Measurements from ENCODE around the gene TEX35.

The TEX35 gene

DNA sequence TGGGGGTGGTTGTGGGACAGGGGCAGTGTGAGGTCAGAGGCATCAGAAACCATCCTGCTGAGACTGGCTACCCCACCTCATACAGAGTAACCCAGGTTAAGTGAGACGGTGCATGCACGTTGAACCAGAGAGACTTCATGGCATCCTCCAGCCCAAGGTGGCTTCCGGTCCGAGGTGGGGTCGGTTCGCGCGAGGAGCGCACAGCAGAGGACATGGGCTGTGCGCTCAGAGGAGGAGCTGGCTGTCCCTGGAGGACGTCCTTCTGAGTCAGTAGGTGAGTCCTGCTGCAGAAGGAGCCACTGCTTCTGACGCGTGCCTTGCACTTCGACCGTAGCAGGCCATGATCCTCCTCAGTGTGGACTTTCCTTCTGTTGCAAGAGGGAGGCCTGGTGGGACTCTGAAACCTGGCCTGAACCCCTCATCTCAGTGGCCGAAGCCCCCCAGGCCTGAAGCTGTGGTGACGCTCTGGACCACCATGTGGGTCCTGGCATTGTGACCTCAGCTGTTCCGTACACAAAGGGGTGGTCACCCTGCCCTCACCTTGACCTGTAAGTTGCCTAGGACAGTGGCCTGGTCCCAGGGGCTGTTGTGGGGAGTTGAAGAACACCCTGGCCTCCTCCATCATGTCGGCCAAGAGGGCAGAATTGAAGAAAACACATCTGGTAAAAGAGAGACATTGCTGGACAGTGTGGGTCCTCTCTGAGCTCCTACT, at the start of gene TEX35:
TEX35 (plus strand) TSS at position 544 of the 712 bp plus-strand sequence; CDS start at position 624, 80 bp downstream.
- no peaks in the 10 kb centered on the region for H3K36me3 Mint-ChIP-seq (ENCODE audit: low read depth)
- no peak within 1 kb of the TSS for H3K27ac Mint-ChIP-seq
- no peaks in the 10 kb centered on the region for H3K4me1 Mint-ChIP-seq (ENCODE audit: low read depth)
- no peaks in the 10 kb centered on the region for H3K27me3 Mint-ChIP-seq
- no peaks in the 10 kb centered on the region for H3K9me3 Mint-ChIP-seq
- no peak within 1 kb of the TSS for H3K4me3 Mint-ChIP-seq
- intact Hi-C loops (cut with micrococcal nuclease), result no loop called here

DNA sequence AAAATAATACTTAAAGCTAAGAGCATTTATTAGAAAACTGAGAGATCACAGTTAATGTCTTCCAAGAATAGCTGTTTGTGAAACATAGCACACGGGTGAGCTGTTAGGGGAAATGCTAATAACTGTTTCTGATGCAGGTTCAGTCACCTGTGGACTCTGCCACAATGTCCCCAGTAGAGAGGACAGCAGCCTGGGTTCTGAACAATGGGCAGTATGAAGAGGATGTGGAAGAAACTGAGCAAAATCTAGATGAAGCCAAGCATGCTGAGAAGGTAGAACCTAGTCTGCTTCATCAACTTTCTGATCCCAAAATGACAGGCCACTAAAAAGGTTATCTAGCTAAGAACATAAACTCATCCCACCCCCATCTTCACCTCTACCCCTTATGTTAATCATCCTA, 48.8 kb upstream of the TEX35 start:
- Mint-ChIP-seq H3K4me1 (ENCODE audit: low read depth) (no peaks in the 10 kb centered on the region), H3K27me3 (no peaks in the 10 kb centered on the region), H3K36me3 (ENCODE audit: low read depth) (peaks cover 56% of the 10 kb centered on the region), H3K27ac (no peak overlapping the region), H3K9me3 (no peaks in the 10 kb centered on the region), H3K4me3 (no peak overlapping the region)
- intact Hi-C loops (cut with micrococcal nuclease), result no loop called here

DNA sequence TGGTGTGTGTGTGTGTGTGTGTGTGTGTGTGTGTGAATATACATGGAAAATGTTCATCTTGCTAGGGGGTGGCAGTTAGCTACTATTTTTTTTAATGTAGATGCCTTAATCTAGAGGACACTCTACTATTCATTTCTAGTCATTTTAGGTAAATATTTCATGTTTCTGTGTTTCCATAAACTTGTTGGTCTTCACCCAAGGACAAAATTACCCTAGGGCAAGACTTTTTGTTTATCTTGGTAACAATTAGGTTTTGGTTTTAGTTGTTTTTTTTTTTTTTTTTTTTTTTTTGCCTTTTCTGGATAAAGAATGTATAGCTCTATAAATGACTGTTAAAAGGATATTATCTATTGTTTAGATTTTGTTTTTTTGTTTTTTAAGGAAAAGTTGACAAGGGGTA, 48.3 kb upstream of the TEX35 start:
- no peaks in the 10 kb centered on the region for H3K27me3 Mint-ChIP-seq
- H3K27ac Mint-ChIP-seq, result no peak overlapping the region
- H3K9me3 Mint-ChIP-seq, result no peaks in the 10 kb centered on the region
- no peak overlapping the region for H3K4me3 Mint-ChIP-seq
- H3K36me3 Mint-ChIP-seq (ENCODE audit: low read depth), result peaks cover 60% of the 10 kb centered on the region
- intact Hi-C loops (cut with micrococcal nuclease), result no loop called here
- H3K4me1 Mint-ChIP-seq (ENCODE audit: low read depth), result no peaks in the 10 kb centered on the region

DNA sequence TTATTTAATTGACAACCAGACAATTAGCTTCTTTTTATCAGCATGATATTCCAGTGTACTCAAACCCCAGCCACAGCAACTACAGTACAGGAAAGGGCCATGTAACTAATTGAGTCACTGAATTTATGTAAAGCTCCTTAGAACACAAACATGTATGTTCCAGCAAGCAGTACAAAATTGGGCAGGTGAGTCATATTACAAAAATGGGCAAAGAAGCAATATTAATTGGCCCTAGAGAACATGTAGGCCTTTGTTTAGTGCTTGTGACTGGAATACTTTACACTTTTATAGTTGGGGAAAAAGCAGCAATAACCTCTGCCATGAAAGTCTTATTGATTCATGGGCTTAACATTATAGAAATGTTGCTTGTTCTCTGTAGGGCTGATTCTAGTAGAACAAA, 47.9 kb upstream of the TEX35 start:
- no peaks in the 10 kb centered on the region for H3K4me1 Mint-ChIP-seq (ENCODE audit: low read depth)
- H3K36me3 Mint-ChIP-seq (ENCODE audit: low read depth), result peaks cover 61% of the 10 kb centered on the region
- no peak overlapping the region for H3K27ac Mint-ChIP-seq
- H3K9me3 Mint-ChIP-seq, result no peaks in the 10 kb centered on the region
- no peaks in the 10 kb centered on the region for H3K27me3 Mint-ChIP-seq
- intact Hi-C loops (cut with micrococcal nuclease), result no loop called here
- H3K4me3 Mint-ChIP-seq, result no peak overlapping the region

DNA sequence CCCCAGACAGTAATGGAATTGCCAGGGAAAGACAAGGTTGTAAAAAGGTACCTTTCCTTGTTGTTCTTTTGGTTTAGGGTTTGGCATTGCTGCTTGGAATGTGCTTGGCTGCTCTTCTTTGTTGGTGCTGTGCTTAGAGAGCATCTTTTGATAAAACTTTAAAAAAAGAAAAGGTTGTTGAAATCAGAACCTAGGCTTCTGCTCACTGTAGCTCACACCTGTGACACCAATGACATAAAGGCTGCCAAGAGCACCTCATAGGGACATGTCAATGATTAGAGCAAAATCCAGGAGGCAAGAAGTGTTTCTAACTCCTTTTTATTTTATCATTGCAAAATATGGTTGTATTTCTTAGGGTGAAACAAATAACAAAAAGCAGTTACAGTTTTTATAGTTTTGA, 45.1 kb upstream of the TEX35 start:
- Mint-ChIP-seq H3K9me3 (no peaks in the 10 kb centered on the region), H3K27ac (no peak overlapping the region), H3K36me3 (ENCODE audit: low read depth) (peaks cover 72% of the 10 kb centered on the region), H3K4me3 (no peak overlapping the region), H3K4me1 (ENCODE audit: low read depth) (no peaks in the 10 kb centered on the region), H3K27me3 (no peaks in the 10 kb centered on the region)
- intact Hi-C loops (cut with micrococcal nuclease), result no loop called here

DNA sequence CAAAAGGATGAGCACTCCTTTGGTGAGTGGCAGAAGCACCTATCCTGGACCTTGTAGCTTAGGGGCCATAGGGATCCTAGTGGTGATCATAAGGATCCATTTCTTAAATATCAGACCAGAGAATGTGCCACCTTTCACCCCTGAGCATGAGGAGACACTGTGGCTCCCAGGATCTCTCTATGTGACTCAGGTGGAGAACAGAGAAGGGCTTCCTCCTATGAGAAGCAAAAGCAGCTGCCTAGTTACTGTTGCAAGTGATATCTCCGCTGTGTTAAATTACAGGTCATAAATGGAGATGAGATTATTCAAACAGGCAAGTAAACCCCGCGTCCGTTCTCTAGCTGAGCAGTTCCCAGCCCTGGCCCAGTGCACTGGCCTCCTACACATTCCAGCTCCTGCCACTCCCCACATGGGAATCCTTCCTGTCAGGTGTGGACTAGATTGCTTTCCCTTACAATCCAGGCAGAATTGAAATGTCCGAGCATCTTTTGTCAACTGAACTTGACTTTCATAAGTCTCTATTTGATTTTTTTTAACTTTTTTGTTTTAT, 42.4 kb upstream of the TEX35 start:
- Mint-ChIP-seq H3K36me3 (ENCODE audit: low read depth) (peaks cover 90% of the 10 kb centered on the region), H3K27me3 (no peaks in the 10 kb centered on the region), H3K9me3 (no peaks in the 10 kb centered on the region), H3K4me1 (ENCODE audit: low read depth) (no peaks in the 10 kb centered on the region), H3K4me3 (no peak overlapping the region), H3K27ac (no peak overlapping the region)
- intact Hi-C loops (cut with micrococcal nuclease), result no loop called here

DNA sequence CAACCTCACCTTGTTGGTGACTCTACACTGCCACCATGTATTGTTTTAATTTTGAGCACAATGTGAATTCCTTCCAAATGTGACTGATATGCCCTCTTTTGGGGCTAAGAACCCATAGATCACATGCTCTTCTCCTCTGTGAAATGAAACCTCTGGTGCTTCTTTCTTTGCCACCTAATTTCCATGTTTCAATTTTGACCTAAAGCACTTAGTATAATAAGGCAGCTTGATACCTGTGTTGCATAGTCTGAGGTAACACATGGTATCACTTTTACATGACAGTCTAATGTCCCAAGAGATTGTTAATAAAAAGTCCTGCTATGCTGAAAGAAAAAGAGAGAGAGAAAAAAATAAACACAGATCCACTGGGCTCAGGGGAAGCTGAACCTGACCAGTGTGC, 40.4 kb upstream of the TEX35 start:
- intact Hi-C loops (cut with micrococcal nuclease), result no loop called here
- Mint-ChIP-seq H3K36me3 (ENCODE audit: low read depth) (peaks cover 88% of the 10 kb centered on the region), H3K4me3 (no peak overlapping the region), H3K27ac (no peak overlapping the region), H3K27me3 (no peaks in the 10 kb centered on the region), H3K9me3 (no peaks in the 10 kb centered on the region), H3K4me1 (ENCODE audit: low read depth) (peaks cover 13% of the 10 kb centered on the region)

DNA sequence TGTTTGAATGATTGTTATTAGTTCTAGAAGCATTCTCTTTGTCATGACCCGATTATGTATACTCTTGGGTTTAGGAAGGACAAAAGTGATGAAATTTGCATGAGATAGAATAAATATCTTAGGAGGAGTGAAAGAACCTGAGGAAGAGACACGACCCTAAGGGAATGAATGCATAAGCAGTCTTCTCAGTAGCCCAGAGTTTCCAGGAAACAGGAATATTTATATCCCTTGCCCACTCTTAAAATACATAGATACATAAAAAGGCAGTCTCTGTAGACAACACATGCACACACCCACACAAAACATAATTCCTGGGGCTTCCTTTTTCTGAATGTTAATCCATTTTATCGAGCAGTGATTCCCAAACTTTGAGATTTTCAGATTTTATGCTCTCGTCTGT, 35.5 kb upstream of the TEX35 start:
- no peaks in the 10 kb centered on the region for H3K27me3 Mint-ChIP-seq
- H3K27ac Mint-ChIP-seq, result no peak overlapping the region
- H3K4me1 Mint-ChIP-seq (ENCODE audit: low read depth), result peaks cover 19% of the 10 kb centered on the region
- intact Hi-C loops (cut with micrococcal nuclease), result no loop called here
- H3K9me3 Mint-ChIP-seq, result no peaks in the 10 kb centered on the region
- no peak overlapping the region for H3K4me3 Mint-ChIP-seq
- peaks cover 70% of the 10 kb centered on the region for H3K36me3 Mint-ChIP-seq (ENCODE audit: low read depth)

DNA sequence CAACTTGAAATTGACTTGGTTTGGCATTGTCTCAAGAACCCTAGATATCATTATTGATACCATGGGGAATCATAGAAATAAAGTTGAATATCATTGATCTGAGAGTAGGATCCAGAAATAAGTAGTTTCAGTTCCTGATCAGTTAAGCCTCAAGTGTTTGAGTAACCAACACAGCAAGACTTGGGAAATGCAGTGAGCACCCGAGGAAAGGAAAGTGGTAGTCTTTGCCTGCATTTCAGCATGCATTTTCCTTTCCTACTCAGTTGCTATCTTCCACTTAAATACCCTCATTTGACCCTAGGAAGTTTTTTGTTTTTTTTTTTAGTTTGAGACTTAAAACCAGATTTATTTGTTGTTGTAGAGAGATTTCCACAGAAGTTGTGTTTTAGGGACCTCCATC, 35.1 kb upstream of the TEX35 start:
- Mint-ChIP-seq H3K36me3 (ENCODE audit: low read depth) (peaks cover 65% of the 10 kb centered on the region), H3K27me3 (no peaks in the 10 kb centered on the region), H3K4me3 (no peak overlapping the region), H3K27ac (no peak overlapping the region), H3K4me1 (ENCODE audit: low read depth) (peaks cover 19% of the 10 kb centered on the region), H3K9me3 (no peaks in the 10 kb centered on the region)
- intact Hi-C loops (cut with micrococcal nuclease), result no loop called here

DNA sequence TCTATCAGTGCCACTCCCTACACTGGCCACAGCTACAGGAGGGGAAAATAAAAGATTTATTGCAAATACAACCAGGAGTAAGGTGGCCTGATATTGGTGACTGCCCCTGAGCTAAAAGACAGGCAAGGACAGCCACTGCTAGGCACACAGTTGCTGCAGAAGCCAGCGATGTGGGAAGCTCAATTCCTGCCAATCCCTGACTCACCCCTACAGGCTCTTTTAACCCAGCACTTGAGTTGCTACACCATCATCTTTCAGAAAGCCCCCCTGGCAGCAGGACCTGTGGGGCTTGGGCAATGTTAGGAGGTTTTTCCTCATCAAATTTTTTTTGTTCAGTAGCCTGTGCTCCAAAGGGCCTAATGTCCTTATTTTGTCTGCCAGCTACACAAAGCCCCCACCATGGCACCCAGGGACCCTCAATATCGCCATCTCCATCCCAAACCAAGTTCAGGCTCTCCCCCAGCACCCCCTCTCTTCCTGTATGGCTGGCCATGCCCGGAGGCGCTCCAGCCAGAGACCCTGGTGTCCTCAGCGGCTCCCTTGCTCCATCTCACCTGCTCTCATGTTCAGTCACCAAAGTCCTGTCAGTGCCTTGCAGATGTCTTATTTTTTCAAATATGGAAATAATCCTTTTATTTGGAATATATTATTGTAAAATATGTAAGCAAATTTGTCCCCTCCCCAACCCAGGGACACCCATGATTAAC, 29.5 kb upstream of the TEX35 start:
- intact Hi-C loops (cut with micrococcal nuclease), result no loop called here
- Mint-ChIP-seq H3K4me1 (ENCODE audit: low read depth) (peaks cover 26% of the 10 kb centered on the region), H3K27ac (no peak overlapping the region), H3K27me3 (peaks cover 12% of the 10 kb centered on the region), H3K4me3 (no peak overlapping the region), H3K9me3 (no peaks in the 10 kb centered on the region), H3K36me3 (ENCODE audit: low read depth) (peaks cover 20% of the 10 kb centered on the region)

DNA sequence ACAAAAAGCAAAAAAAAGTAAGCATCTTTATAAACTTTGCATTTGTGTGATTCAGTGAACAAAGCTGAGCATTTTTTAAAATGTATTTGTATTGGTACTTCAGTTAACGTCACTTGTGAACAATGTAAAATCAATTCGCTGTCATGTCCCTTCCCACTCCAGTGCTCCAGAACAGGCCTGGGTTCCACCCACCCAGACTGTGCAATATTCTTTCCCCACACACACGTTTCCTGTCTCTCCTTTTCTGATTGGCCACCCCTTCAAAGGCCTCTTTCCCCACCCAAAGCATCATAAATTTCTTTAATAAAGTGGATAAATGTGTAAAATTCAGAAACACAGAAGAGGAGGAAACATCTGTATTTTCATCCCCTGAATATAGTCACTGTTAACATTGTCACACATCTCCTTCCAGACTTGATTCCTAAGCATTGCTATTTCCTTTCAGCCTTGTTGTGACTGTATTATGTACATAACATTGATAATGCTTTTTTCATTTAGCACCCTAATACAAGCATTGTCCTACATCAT, 28.1 kb upstream of the TEX35 start:
- no peak overlapping the region for H3K4me3 Mint-ChIP-seq
- intact Hi-C loops (cut with micrococcal nuclease), result no loop called here
- no peak overlapping the region for H3K27ac Mint-ChIP-seq
- H3K36me3 Mint-ChIP-seq (ENCODE audit: low read depth), result peaks cover 20% of the 10 kb centered on the region
- H3K27me3 Mint-ChIP-seq, result peaks cover 12% of the 10 kb centered on the region
- H3K9me3 Mint-ChIP-seq, result no peaks in the 10 kb centered on the region
- H3K4me1 Mint-ChIP-seq (ENCODE audit: low read depth), result peaks cover 26% of the 10 kb centered on the region

DNA sequence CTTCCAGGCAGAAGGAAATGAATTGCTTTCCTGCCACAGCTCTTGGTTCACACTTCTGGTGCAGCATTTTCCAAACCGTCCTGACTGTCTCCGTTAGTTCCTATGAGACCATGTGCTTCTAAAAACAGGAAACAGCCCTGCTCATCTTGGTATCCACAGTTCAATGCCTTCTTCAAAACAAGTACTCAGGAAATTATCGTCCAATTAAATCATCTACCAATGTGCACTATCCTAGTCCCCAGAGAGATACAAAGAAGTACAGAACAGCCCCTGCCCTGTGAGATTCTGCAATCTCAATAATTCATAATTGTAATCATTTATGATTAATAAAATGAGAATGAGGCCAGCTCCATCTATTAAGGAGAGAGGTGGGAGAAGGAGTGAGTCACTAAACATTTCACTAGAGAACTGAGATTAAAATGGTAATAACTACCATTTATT, 27.3 kb upstream of the TEX35 start:
- Mint-ChIP-seq H3K36me3 (ENCODE audit: low read depth) (peaks cover 12% of the 10 kb centered on the region), H3K4me3 (no peak overlapping the region), H3K27me3 (peaks cover 12% of the 10 kb centered on the region), H3K4me1 (ENCODE audit: low read depth) (peaks cover 26% of the 10 kb centered on the region), H3K27ac (no peak overlapping the region), H3K9me3 (no peaks in the 10 kb centered on the region)
- intact Hi-C loops (cut with micrococcal nuclease), result no loop called here

DNA sequence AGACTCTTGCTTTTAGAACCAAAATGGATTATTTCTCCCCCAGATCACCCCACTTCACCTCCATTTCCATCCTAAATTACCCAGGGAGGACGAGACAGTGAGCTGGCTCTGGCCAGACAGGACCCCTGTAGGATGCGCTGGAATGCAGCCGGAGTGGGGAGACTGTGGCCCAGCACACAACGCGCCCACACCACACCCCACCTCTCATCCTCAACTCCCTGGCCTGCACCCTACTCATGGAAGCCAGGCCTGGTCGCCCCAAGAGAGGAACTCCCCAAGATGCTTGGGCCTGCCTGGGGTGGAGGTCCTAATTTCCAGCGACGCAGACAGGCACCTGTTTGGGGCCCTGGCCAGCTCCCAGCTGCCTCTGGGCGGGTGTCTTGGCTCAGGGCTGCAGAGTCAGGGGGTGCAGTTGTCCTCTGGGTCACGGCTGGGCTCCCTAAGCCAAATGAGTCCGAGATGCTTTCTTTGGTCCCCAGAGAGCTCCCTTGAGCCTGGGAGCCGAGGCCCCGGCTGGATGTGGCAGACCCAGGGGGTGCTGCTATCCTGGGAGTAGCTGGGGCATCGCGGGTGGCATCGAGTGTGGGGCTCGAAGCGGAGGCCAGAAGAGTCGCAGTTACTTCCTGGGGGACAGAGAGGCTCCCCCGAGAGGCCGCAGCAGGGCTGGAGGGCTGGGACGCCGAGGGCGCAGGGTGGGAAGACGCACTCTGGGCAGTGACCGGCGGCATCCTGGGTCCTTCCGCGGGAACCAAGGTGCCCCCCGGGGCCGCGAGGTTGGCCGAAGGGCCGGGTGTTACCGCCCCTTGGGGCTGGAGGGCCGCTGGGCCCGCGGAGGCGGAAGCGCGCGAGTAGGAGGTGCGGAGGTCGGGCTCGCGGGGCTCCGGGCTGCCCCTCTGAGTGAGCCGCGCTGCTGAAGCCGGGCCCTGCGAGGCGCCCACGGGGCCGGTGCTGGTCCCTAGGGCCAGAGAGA, 26.5 kb upstream of the TEX35 start:
- peak overlapping the region; percentile 12 for H3K27ac Mint-ChIP-seq
- H3K4me1 Mint-ChIP-seq (ENCODE audit: low read depth), result peaks cover 26% of the 10 kb centered on the region
- intact Hi-C loops (cut with micrococcal nuclease), result no loop called here
- H3K4me3 Mint-ChIP-seq, result peak overlapping the region; percentile 56
- H3K36me3 Mint-ChIP-seq (ENCODE audit: low read depth), result peaks cover 6% of the 10 kb centered on the region
- H3K9me3 Mint-ChIP-seq, result no peaks in the 10 kb centered on the region
- peaks cover 12% of the 10 kb centered on the region for H3K27me3 Mint-ChIP-seq

Data from dendritic cell treated with granulocyte-macrophage colony-stimulating factor and Interleukin-4, amounts not matched to agents 40 ng/mL and 50 ng/mL, for 4 days (primary cell).